ENCODE data around the gene OR5C1.

OR5C1 gene

DNA sequence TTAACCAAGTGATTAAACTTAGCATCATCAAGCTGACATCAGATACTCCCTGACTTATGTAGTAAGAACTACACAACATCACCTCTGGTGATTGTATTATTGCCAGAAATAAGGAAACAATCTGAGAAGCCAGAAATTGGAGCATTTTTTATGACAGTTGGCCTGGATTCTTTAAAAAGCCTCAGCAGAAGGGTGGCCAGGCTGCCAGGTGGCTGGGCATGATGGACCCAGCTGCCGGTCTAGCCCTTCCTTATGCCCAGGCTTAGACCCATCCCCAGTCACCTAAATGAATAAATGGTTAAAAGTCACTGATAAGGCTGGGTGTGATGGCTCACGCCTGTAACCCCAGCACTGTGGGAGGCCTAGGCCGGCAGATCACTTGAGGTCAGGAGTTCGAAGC lies 24.0 kb downstream of the OR5C1 start:
- TF ChIP-seq, protein P1, sequence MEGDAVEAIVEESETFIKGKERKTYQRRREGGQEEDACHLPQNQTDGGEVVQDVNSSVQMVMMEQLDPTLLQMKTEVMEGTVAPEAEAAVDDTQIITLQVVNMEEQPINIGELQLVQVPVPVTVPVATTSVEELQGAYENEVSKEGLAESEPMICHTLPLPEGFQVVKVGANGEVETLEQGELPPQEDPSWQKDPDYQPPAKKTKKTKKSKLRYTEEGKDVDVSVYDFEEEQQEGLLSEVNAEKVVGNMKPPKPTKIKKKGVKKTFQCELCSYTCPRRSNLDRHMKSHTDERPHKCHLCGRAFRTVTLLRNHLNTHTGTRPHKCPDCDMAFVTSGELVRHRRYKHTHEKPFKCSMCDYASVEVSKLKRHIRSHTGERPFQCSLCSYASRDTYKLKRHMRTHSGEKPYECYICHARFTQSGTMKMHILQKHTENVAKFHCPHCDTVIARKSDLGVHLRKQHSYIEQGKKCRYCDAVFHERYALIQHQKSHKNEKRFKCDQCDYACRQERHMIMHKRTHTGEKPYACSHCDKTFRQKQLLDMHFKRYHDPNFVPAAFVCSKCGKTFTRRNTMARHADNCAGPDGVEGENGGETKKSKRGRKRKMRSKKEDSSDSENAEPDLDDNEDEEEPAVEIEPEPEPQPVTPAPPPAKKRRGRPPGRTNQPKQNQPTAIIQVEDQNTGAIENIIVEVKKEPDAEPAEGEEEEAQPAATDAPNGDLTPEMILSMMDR (IDR thresholded peaks at IDR 0.05; ENCODE audit: low read depth, low read length), result no peak
- H3K4me3 ChIP-seq (ENCODE audit: low read depth, low read length), result no peak overlapping the region

GRCh38 chr9:122814545-122814944 lies 25.8 kb downstream of the OR5C1 start:
- no peak overlapping the region for H3K4me3 ChIP-seq (ENCODE audit: low read depth, low read length)
- TF ChIP-seq, protein P1 (IDR thresholded peaks at IDR 0.05; ENCODE audit: low read depth, low read length), result no peak

GRCh38 chr9:122815544-122815943 lies 26.8 kb downstream of the OR5C1 start:
- H3K4me3 ChIP-seq (ENCODE audit: low read depth, low read length), result no peak overlapping the region
- TF ChIP-seq, protein P1 (IDR thresholded peaks at IDR 0.05; ENCODE audit: low read depth, low read length), result no peak

DNA sequence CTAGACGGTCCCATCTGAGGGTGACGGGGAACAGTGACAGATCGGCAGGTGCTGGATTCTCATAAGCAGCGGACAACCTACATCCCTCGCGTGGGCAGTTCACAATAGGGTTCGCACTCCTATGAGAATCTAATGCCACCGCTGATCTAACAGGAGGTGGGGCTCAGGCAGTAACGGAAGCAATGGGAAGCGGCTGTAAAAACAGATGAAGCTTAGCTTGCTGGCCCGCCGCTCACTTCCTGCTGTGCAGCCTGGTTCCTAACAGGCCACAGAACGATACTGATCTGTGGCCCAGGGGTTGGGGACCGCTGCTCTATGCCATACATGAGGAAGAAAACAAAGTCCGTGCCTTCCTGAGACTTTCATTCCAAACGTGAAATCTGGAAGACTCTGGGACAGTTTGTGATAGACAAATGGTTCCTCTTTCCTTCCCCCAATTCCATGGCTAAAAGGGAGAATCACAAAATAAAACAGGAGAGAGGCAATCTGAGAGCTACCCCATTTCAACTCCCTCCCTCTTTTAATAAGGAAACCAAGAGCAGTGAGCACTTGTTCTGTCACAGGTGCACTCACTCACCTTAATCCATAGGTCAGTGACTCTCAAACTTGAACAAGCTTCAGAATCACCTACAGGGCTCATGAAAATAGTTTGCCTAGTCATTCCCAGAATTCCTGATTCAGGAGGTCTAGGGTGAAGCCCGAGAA lies 27.6 kb downstream of the OR5C1 start:
- TF ChIP-seq, protein P1 (IDR thresholded peaks at IDR 0.05; ENCODE audit: low read depth, low read length), result no peak
- no peak overlapping the region for H3K4me3 ChIP-seq (ENCODE audit: low read depth, low read length)

GRCh38 chr9:122819326-122819725 lies 30.6 kb downstream of the OR5C1 start:
- H3K4me3 ChIP-seq (ENCODE audit: low read depth, low read length), result no peak overlapping the region
- TF ChIP-seq, protein P1 (IDR thresholded peaks at IDR 0.05; ENCODE audit: low read depth, low read length), result no peak

- TF ChIP-seq, protein P1 (IDR thresholded peaks at IDR 0.05; ENCODE audit: low read depth, low read length), result no peak
- no peak overlapping the region for H3K4me3 ChIP-seq (ENCODE audit: low read depth, low read length)
Measured at GRCh38 chr9:122819791-122820489, 31.2 kb downstream of the OR5C1 start.

GRCh38 chr9:122820490-122820845 lies 31.7 kb downstream of the OR5C1 start:
- TF ChIP-seq, protein P1 (IDR thresholded peaks at IDR 0.05; ENCODE audit: low read depth, low read length), result no peak
- H3K4me3 ChIP-seq (ENCODE audit: low read depth, low read length), result no peak overlapping the region

Data from WI38 (cell line).